NCI-H748 (cell line): Measurements from ENCODE around the gene MTURN.

Experiments used
- DNase-seq: peaks from one replicate; lab custom pipeline; 2025; ENCODE audit not compliant: unreplicated experiment; lab: John Stamatoyannopoulos, UW

The MTURN gene

DNA sequence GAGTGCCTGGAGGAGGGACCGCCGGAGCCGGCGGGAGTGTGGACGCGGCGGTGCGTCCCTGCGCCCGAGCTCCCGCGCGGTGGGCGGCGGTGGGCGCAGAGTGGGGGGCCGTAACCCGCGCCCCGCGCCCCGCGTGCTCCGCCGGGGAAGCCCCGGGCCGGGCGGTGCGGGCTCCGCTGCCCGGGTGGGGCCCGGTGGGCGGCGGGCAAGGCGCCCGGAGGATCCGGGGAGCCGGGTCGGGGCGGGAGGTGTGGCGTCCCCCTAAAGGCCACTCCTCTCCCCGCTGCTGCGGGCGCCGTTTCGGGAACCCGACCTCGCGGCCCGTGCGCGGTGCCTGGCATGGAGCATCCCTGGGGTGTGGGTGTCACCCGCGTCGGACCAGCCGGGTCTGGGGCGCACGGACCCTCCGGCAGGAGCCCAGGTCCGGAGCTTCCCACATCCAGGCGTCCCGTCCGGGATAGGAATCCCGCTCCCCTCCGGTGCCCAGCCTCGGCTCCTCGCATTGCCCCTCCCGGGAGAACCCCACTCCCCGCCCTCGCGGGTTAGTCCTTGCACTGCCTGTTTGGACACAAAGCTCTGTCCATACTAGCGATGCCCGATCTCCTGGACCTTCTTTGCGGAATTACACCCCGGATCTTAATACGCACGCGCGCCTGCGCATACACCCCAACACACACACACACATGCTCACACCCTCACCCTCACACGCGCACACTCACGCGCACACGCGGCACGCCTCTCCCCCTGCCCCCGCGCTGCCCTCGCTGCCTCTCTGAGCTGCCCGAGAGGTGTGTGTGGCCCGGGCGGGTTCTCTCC lies 723 bp downstream of the MTURN start:
- DNase-seq, result peak; percentile 68

DNA sequence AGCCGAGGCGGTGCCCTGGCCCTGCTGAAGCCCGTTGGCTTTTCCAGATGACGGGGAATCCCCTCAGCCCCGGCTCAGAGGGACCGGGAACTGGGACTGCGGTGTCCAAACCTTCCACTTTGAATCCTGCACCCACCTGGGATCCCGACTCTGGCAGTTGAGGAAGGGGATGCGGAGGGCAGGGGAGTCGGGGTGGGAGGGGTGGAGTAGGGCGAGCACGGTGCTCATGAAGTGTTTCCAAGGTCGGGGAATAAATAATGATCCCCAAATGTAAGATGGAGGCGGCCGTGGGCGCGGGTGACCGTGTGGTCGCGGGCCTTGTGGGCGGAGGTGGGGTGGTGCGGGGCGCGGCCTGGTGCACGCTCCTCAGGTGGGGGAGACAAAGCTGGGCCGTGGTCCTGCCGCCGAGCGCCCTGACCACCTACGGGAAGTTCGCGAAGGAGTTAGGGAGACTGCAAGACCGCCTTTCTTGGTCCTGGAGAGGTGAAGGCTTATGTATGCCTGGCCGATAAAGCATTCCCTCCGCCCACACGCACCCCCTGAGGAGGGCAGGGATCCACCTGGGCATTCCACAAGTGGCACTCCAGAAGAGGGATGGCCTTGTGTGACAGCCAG lies 1.4 kb downstream of the MTURN start:
- peak; percentile 44 for DNase-seq

DNA sequence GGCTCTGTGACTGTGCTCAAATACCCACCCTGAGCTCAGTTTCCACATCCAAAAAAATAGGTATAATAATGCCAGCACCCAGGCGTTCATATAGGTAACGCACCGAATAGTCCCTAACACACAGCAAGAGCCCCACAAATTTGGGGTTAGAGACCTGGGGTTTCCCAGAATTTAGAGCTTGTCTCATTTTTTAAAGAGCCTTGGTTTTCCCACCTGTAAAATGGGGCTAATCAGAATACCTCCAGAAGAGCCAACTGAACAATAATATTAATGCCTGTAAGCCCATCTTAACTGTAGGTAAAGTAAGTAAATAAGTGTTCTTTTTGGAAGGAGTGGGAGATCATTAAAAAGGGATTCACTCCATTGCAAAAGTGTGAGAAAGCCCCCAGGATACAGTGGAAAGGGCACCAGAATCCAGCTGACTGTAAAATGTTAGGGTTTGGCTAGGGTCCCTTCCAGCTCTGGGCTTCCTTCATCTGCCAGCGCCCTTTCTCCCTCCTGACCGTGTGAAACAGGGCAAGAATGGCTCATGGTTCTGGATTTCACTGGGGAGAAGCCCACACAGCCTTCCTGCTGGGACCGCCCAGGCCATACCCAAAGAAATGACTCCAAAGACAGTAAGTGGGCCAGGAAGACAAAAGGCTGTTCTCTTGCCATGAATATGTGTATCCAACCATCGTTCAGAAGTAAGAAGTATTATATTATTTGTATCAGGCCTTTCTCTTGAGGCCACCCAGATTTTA lies 2.1 kb downstream of the MTURN start:
- DNase-seq, result no peak

DNA sequence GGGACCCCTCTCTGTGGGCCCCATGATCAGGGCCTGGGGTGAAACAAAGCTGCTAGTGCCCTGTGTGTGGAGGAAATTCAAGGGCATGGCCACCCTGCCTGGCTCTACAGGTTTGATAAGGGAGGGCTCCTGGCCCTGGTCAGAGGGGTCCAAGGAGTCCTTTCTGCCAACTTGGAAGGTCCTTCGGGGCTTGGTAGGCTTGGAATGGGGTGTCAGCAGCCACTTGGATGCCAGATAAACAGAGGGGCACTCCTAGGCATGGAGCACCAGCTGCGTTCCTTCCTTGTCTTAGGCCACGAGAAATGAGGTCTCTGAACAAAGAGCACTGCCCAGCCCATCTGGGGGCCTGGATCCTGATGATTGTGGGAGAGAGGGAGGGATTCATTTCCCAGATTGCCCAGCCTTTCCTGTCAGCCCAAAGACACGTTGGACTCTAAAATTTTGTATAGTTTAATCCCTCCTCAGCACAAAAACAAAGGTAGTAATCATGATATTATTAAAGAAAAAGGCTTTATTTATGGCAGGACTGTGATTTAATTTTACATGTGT lies 5.1 kb downstream of the MTURN start:
- no peak for DNase-seq

DNA sequence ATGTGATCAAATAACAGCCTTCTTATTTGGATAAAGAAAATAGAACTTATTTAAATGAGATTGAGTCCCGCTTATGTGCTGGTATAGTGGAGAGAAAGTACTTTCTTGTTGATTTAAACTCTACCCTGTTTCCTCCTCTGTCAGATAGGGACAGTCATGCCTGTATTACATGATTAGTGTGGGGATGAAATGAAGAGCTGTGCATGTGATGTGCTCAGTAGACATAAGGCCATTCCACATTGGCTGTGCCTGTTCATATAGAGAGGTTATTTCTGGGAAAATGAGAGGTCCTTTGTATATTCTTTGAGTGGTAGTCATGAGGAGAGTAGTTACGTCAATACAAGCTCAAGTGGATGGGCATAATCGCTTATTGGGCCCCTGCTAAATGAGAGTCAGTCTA lies 5.7 kb downstream of the MTURN start:
- peak; percentile 51 for DNase-seq

DNA sequence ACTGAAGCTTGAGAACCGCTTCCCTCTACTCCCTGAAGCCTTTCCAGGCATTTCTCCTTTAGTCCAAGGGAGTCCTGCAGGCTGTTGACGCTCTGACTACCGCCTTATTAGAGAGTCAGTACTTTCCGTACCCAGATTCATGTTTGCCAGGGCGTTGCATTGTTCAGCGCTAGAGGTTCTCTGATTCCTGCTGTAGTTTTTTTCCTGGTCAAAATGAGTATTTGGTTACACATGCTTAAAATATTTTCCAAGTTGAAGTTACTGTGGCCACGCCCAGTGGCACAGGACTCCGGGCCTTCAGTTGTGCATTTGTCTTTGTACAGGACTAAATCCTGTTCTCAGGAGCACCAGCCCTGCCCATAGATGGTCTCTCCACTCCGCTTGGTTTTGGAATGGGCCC lies 7.9 kb downstream of the MTURN start:
- peak; percentile 75 for DNase-seq

- peak; percentile 98 for DNase-seq
Measured at GRCh38 chr7:30143748-30144251, 9.0 kb downstream of the MTURN start.

GRCh38 chr7:30144657-30145306 lies 10.0 kb downstream of the MTURN start:
- no peak for DNase-seq

GRCh38 chr7:30145426-30145970 lies 10.7 kb downstream of the MTURN start:
- no peak for DNase-seq

- peak; percentile 82 for DNase-seq
Measured at GRCh38 chr7:30146127-30146612, 11.4 kb downstream of the MTURN start.

DNA sequence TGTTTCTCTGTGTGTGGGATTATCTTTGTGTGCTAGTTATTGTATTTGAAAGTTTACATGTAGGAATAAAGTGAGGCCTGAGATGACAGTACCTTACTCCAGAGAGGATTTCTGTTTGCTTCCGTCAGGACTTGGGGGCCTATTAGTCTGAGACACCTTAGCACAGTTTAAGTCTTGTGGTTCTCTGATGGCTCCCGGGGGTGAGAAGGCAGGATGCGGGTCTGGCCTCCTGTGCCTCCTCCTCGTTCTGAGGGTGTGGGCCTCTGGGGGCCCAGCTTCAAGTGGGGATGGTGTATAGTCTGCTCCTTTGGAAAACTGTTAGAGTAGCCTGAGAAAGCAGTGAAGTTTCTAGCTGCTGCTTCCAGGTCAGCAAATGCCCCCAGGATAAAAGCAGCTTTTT lies 12.4 kb downstream of the MTURN start:
- DNase-seq, result no peak

GRCh38 chr7:30147785-30148184 lies 13.0 kb downstream of the MTURN start:
- no peak for DNase-seq

GRCh38 chr7:30148426-30148825 lies 13.6 kb downstream of the MTURN start:
- no peak for DNase-seq

- DNase-seq, result no peak
Measured at GRCh38 chr7:30148951-30149459, 14.2 kb downstream of the MTURN start.

DNA sequence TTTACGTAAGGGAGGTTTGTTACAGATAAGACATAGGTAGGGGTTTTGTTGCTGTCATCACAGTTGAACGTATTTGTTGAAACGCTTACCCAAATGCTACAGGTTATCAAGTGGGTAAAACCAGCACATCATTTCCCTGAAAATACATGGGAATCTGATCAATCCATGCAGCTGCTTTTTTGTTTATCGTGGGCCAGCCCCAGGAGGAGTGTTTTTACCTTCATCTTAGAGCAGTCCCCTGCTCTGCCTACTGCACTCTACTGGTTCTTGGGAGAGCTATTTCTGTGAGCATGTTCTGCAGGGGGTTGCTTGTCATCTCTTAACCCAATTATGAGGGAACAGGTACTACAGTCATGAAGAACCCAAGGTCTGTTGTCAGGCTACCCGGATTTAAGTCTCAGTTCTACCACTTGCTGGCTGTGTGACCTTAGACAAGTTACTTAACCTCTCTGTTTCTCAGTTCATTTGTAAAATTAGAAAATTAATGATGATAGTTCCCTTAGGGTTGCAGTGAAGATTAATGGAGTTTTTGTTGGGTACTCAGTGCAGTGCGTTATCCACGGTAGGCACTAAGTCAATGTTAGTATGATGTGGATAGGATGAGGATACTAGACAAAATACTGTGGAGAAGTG lies 15.0 kb downstream of the MTURN start:
- no peak for DNase-seq

- DNase-seq, result no peak
Measured at GRCh38 chr7:30150711-30151110, 15.9 kb downstream of the MTURN start.

- no peak for DNase-seq
Measured at GRCh38 chr7:30154111-30154587, 19.4 kb downstream of the MTURN start.

DNA sequence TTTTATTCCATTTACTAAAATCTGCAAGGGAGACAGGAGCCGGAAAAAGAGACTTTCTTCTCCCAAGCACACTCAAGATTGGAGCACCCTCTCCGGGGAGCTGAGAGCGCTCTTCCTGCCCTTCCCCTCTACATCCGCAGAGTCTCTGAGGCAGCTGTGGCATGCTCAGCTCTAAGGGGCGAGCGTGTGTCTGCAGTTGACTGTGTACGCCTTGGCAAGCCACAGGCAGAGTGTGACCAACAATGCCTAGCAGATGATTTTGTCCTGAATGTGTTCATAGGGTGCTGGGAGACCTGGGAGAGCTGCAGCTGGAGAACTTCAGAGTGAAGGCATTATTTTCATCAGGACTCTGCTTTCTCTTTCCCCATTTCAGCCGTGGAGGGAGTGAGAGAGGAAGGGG lies 20.7 kb downstream of the MTURN start:
- no peak for DNase-seq

DNA sequence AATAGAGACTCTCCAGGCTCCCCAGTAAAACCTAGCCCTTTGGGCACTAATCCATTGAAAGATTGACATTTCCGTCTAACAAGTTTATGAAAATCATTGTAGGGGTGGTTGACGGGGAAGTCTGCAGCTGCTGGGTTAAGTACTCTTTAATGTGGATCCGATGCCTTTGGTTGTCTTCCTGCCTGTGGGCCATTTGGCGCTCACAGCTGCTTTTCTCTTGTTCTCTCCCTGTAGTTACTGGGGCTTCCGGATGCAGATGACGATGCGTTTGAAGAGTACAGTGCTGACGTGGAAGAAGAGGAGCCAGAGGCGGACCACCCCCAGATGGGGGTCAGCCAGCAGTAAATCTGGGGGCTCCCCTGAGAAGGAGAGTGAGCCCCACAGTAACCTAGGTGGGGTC lies 22.4 kb downstream of the MTURN start:
- no peak for DNase-seq

GRCh38 chr7:30159163-30159562 lies 24.4 kb downstream of the MTURN start:
- DNase-seq, result no peak
